H54 (cell line): ENCODE data around the gene MFAP3.

Source experiments
- DNase-seq: peaks from one replicate; pipeline ENCODE4 v3.0.0; 2011; ENCODE audit warnings: low spot score, mixed read lengths; ENCODE audit not compliant: insufficient read length
- FAIRE-seq: peaks from 3 replicates; lab custom pipeline; 2011; peaks lifted over from hg19 to GRCh38; lab: Jason Lieb, UNC
- POLR2A ChIP-seq: IDR thresholded peaks from 2 replicates; pipeline ENCODE4 v1.6.1; 2011; ENCODE audit warnings: low read depth, mild to moderate bottlenecking, low read length

Gene MFAP3

GRCh38 chr5:154034944-154035343 is 3.8 kb upstream of the MFAP3 start:
- no peak for FAIRE-seq

GRCh38 chr5:154038261-154038706 is 483 bp upstream of the MFAP3 start:
- FAIRE-seq (no peak), DNase-seq (peak; percentile 5)
- no peak for TF ChIP-seq POLR2A

More at GRCh38 chr5:154034944-154035343, 3.8 kb upstream of the MFAP3 start:
- no peak for TF ChIP-seq POLR2A
- DNase-seq: no peak

- DNase-seq: no peak
- no peak for TF ChIP-seq POLR2A
- no peak for FAIRE-seq
Observed at GRCh38 chr5:154039458-154039829, 677 bp downstream of the MFAP3 start.

DNA sequence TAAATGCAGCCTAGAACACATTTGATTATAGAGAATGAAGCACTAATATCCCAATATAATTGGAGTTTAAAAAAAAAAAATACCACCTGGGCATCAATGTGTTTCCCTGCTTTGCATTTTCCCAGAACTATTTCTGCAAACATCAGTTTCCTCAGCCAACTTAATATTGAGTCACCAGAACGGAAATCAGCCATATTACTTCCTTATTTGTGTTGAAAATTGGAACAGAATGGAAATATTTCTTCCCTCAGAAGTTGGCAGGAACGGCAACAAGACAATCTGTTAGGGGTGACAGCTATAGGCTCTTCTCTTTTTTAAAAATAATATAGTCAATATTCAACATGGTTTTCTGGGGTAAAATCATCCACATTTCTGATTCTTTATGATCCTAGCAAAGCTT is 4.0 kb downstream of the MFAP3 start:
- no peak for TF ChIP-seq POLR2A
- DNase-seq: no peak
- no peak for FAIRE-seq

DNA sequence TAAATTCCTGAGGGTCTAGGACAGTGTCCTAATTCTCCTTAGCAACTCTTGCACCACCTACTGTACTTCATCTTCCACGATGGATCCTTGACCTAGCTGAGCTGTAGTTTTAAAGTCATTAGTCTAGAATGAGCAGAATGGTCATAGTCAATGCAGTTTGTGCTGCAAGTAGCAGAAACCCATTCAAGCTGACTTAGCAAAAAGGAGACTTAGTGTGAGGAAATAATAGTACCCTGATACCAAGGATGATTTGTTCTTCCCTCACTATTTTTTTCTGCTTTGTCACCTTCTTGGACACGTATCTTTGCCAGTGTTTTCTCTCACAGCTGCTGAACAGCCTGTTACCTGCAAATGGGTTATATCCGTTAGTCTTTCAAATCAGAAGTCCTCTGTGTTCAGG is 5.3 kb downstream of the MFAP3 start:
- DNase-seq: no peak
- TF ChIP-seq POLR2A: no peak
- no peak for FAIRE-seq

GRCh38 chr5:154044581-154044980 is 5.8 kb downstream of the MFAP3 start:
- DNase-seq (no peak), FAIRE-seq (no peak)
- no peak for TF ChIP-seq POLR2A

- TF ChIP-seq POLR2A: no peak
- DNase-seq: no peak
- FAIRE-seq: no peak
Observed at GRCh38 chr5:154046486-154046885, 7.7 kb downstream of the MFAP3 start.

GRCh38 chr5:154047324-154047723 is 8.6 kb downstream of the MFAP3 start:
- DNase-seq (no peak), FAIRE-seq (no peak)
- TF ChIP-seq POLR2A: no peak

DNA sequence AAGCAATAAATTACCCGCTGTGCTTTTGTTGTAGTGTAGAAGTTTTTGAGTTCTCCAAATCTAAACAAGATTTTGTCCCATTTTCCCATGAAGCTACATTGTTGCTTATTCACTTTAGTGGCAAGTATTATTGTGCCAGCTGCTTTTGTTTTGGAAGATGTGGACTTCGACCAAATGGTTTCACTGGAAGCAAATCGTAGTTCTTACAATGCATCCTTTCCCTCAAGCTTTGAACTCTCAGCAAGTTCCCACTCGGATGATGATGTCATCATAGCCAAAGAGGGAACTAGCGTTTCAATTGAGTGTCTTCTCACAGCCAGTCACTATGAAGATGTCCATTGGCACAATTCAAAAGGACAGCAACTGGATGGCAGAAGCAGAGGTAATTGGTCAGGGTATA is 10.9 kb downstream of the MFAP3 start:
- DNase-seq: no peak
- FAIRE-seq: no peak
- no peak for TF ChIP-seq POLR2A

GRCh38 chr5:154053468-154053867 is 14.7 kb downstream of the MFAP3 start:
- no peak for FAIRE-seq
- no peak for DNase-seq
- no peak for TF ChIP-seq POLR2A

GRCh38 chr5:154055201-154055600 is 16.4 kb downstream of the MFAP3 start:
- FAIRE-seq: no peak
- no peak for DNase-seq
- TF ChIP-seq POLR2A: no peak

DNA sequence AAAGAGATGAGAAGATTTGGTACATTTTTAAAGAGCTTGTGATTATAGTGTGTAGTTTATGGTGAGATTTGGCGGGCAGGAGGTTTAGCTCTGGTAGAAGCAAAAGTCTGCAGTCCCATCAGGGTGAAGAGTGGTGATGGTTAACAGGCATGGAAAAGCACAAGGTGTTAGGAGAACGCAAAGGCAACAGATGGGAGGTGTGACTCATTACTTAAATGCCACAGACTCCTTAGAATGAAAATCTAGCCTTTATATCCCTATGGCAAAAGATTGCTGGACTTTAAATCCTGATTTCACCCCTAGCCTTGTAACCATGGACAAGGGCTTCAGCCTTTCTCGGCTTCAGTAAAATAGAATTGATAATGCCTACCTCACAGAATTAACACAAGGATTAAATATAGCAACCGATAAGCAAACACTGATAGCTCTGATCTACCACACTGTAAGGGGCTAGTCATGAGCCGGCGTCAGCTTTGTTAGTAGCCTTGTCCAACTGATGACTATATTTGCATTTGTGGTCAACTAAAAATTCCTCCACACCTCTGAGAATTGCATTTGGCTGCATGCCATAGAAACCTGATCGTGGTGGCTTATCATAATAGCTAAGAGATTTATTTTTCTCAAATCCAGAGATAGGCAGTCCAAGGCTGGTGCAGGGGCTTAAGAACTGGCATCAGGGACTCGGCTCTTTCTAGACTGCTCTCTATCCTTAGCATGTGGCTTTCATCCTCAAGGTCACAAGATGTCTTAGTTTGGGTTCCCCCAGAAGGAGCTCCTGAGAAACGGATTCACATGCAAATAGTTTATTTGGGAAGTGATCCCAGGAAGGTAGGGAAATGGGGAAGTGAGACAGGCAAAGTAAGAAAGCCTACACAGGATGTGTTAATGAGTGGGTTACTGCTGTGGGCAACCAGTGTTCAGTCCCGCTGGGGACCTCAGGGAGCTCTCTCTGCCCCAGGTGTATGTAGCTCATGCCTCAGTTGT is 19.6 kb downstream of the MFAP3 start:
- FAIRE-seq: no peak
- TF ChIP-seq POLR2A: no peak
- no peak for DNase-seq

GRCh38 chr5:154059039-154059430 is 20.3 kb downstream of the MFAP3 start:
- TF ChIP-seq POLR2A: no peak
- no peak for DNase-seq
- no peak for FAIRE-seq

GRCh38 chr5:154059583-154059982 is 20.8 kb downstream of the MFAP3 start:
- DNase-seq (no peak), FAIRE-seq (no peak)

DNA sequence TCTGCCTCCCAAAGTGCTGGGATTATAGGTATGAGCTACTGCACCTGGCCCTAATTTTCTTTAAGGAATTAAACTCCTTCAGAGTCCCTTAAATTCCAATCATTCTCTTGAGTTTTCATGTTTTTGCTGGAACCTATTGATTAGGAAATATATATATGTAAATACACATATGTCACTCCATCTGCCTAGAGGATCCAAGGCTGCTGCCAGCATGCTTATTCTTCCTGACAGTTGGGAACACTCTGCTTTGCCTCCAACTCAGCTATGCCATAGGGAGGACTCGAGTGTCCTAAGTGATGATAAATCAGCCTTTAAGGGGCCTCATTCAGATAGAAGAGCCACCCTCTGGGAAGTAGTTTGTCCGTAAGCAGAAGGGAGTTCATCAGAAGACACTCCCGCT is 21.8 kb downstream of the MFAP3 start:
- no peak for FAIRE-seq
- TF ChIP-seq POLR2A: no peak
- no peak for DNase-seq

More at GRCh38 chr5:154059583-154059982, 20.8 kb downstream of the MFAP3 start:
- no peak for TF ChIP-seq POLR2A
